Mesothelial cell of epicardium (in vitro differentiated cells): Measurements from ENCODE around the gene LIMS2. TPM values are rescaled to one million over a fixed set of nuclear protein-coding genes. Genes with fewer than 3 reads are reported as not detected.

ENCODE experiments used
- DNase-seq, 2 experiments: peaks; one replicate each; pipeline ENCODE4 v3.0.0; 2021; ENCODE audit warnings: low spot score in 2 of 2; ENCODE audit not compliant: unreplicated experiment in 2 of 2
- H3K27ac Mint-ChIP-seq: 2 replicates; pipeline ENCODE4 v1.8.0; 2021; ENCODE audit warnings: mixed read lengths
- H3K27me3 Mint-ChIP-seq: 2 replicates; pipeline ENCODE4 v1.8.0; 2021; ENCODE audit warnings: low read depth, mixed read lengths
- H3K36me3 Mint-ChIP-seq: 2 replicates; pipeline ENCODE4 v1.8.0; 2021; ENCODE audit warnings: mixed read lengths
- H3K4me1 Mint-ChIP-seq: 2 replicates; pipeline ENCODE4 v1.8.0; 2021; ENCODE audit warnings: mixed read lengths
- H3K4me3 Mint-ChIP-seq: 2 replicates; pipeline ENCODE4 v1.8.0; 2021; ENCODE audit warnings: mild to moderate bottlenecking, moderate library complexity, mixed read lengths
- H3K9me3 Mint-ChIP-seq: 2 replicates; pipeline ENCODE4 v1.8.0; 2021; ENCODE audit warnings: mixed read lengths
- CTCF ChIP-seq: fragments of 200-600 bp; sonication (generic); IDR thresholded peaks from one replicate; pipeline ENCODE4 v1.5.0; 2021; ENCODE audit warnings: antibody characterized with exemption; ENCODE audit not compliant: unreplicated experiment
- total RNA-seq: library from RNA; stranded (reverse); gene quantifications from 3 replicates; pipeline ENCODE4 v1.2.1, GENCODE V29; 2021

Gene LIMS2
- total RNA-seq, 1 donor from 2014 or later, result 11.9 TPM

GRCh38 chr2:127652786-127653357 lies 22.5 kb downstream of the LIMS2 start:
- H3K4me3 Mint-ChIP-seq, result no peak overlapping the region
- H3K27me3 Mint-ChIP-seq, result no peaks in the 10 kb centered on the region
- H3K4me1 Mint-ChIP-seq, result peaks cover 13% of the 10 kb centered on the region
- no peak for TF ChIP-seq CTCF
- H3K27ac Mint-ChIP-seq, result no peak overlapping the region
- no peak for DNase-seq
- H3K36me3 Mint-ChIP-seq, result no peaks in the 10 kb centered on the region
- no peaks in the 10 kb centered on the region for H3K9me3 Mint-ChIP-seq

GRCh38 chr2:127651971-127652550 lies 23.3 kb downstream of the LIMS2 start:
- Mint-ChIP-seq H3K27me3 (no peaks in the 10 kb centered on the region), H3K9me3 (no peaks in the 10 kb centered on the region), H3K36me3 (no peaks in the 10 kb centered on the region), H3K4me3 (no peak overlapping the region), H3K4me1 (peaks cover 18% of the 10 kb centered on the region), H3K27ac (peak overlapping the region; percentile 71)
- no peak for TF ChIP-seq CTCF
- no peak for DNase-seq

GRCh38 chr2:127651381-127651809 lies 23.9 kb downstream of the LIMS2 start:
- Mint-ChIP-seq H3K27me3 (no peaks in the 10 kb centered on the region), H3K27ac (no peak overlapping the region), H3K4me1 (peaks cover 18% of the 10 kb centered on the region), H3K36me3 (no peaks in the 10 kb centered on the region), H3K4me3 (no peak overlapping the region), H3K9me3 (no peaks in the 10 kb centered on the region)
- no peak for DNase-seq
- TF ChIP-seq CTCF, result no peak

- no peak for DNase-seq
- no peaks in the 10 kb centered on the region for H3K9me3 Mint-ChIP-seq
- peaks cover 18% of the 10 kb centered on the region for H3K4me1 Mint-ChIP-seq
- TF ChIP-seq CTCF, result no peak
- H3K27ac Mint-ChIP-seq, result no peak overlapping the region
- no peak overlapping the region for H3K4me3 Mint-ChIP-seq
- H3K36me3 Mint-ChIP-seq, result no peaks in the 10 kb centered on the region
- no peaks in the 10 kb centered on the region for H3K27me3 Mint-ChIP-seq
Observed at GRCh38 chr2:127650785-127651380, 24.4 kb downstream of the LIMS2 start.

GRCh38 chr2:127650041-127650784 lies 25.1 kb downstream of the LIMS2 start:
- peaks cover 18% of the 10 kb centered on the region for H3K4me1 Mint-ChIP-seq
- peak; percentile 62 for TF ChIP-seq CTCF
- no peak overlapping the region for H3K27ac Mint-ChIP-seq
- no peak overlapping the region for H3K4me3 Mint-ChIP-seq
- no peak for DNase-seq
- no peaks in the 10 kb centered on the region for H3K27me3 Mint-ChIP-seq
- no peaks in the 10 kb centered on the region for H3K9me3 Mint-ChIP-seq
- no peaks in the 10 kb centered on the region for H3K36me3 Mint-ChIP-seq
